ENCODE results near the gene ATP10B.

GRCh38 chr5:160749682-160750081, 102.3 kb downstream of the ATP10B start:
- TF ChIP-seq SUZ12 (IDR thresholded peaks at IDR 0.05; ENCODE audit: extremely low read depth, insufficient read depth, insufficient read length), result no peak
- no peak for TF ChIP-seq ZNF274 (IDR thresholded peaks at IDR 0.05; ENCODE audit: low read depth, low read length)
